Activated CD4-positive, alpha-beta memory T cell treated with anti-CD3 and anti-CD28 coated beads, Interleukin-2, amount 10 ng/mL, durations not matched to agents 7 days and 5 days (primary cell): ENCODE data around the gene AK9. TPM values are rescaled to one million over a fixed set of nuclear protein-coding genes. Genes with fewer than 3 reads are reported as not detected.
A peak's percentile ranks its signal among the peaks of the same experiment; 100 is the strongest.
"Not testable (repeated sequence)": the region's sequence is repeated elsewhere in the genome, so short reads cannot be mapped to it uniquely, and the experiment has no call there.

Experiments used
- CTCF ChIA-PET: fragments of 350-600 bp; sonication (Branson Sonifier 250); formaldehyde crosslinking; loops from one replicate; lab custom pipeline; 2021; ENCODE audit warnings: antibody characterized with exemption, inconsistent platforms; lab: Charles Lee
- POLR2A ChIA-PET: fragments of 350-600 bp; sonication (Branson Sonifier 250); formaldehyde crosslinking; loops from one replicate; lab custom pipeline; 2021; ENCODE audit warnings: antibody characterized with exemption; lab: Charles Lee
- DNase-seq: peaks from one replicate; pipeline ENCODE4 v3.0.0-alpha.2; 2020
- H3K27ac Mint-ChIP-seq: one replicate; pipeline ENCODE4 v1.8.0; 2021; ENCODE audit warnings: mild to moderate bottlenecking, mixed read lengths
- H3K27me3 Mint-ChIP-seq: one replicate; pipeline ENCODE4 v1.8.0; 2021; ENCODE audit warnings: mixed read lengths
- H3K36me3 Mint-ChIP-seq: one replicate; pipeline ENCODE4 v1.8.0; 2021; ENCODE audit warnings: low read depth, mixed read lengths
- H3K4me1 Mint-ChIP-seq: one replicate; pipeline ENCODE4 v1.8.0; 2021; ENCODE audit warnings: mixed read lengths
- H3K4me3 Mint-ChIP-seq: one replicate; pipeline ENCODE4 v1.8.0; 2021; ENCODE audit warnings: mild to moderate bottlenecking, mixed read lengths
- H3K9me3 Mint-ChIP-seq: one replicate; pipeline ENCODE4 v1.8.0; 2021; ENCODE audit warnings: mixed read lengths
- total RNA-seq, 2 experiments: library from RNA; stranded (reverse); gene quantifications; one replicate each; pipeline ENCODE4 v1.2.3, GENCODE V29; 2021

AK9 gene
- total RNA-seq, 2 experiments from 2014 or later: 4.9 to 5.5 TPM

DNA sequence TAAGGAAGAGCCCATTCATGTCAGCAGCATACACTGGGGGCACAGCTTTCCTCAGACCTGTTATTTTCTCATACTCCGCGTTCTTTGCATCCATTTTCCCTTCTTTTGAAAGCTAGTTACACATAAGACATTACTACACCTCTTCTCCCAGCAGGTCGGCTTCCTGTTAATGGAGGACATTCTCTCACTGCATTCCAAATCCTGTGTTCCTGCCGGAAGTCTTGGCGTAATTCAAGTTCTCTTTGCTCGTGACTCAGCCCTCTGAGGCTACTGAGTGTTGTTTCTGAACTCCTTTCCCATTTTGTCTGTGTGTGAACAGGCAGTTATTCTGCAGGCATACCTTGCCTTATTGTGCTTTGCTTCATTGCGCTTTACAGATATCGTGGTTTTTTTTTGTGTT, 110.5 kb downstream of the AK9 start:
- POLR2A ChIA-PET: no interaction called here
- H3K9me3 Mint-ChIP-seq: no peaks in the 10 kb centered on the region

DNA sequence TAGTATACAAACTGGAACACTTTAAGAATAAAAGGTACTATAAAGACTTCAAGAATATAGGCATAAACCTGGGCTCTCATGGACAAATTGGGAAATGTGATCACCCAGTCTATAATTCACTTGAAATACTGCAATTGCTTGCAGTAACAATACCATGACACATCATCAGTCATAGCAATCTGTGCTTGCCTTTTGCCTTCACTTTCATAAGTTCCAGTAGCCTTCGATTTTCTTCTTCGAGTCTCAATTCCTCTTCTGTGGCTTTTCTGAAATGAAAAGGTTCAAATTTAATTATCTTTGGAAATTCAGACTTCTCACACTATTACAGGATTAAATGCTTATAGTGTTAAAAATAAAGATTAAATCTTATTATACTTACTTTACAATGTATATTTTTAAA, 111.6 kb downstream of the AK9 start:
- Mint-ChIP-seq H3K27me3 (no peaks in the 10 kb centered on the region), H3K4me3 (no peak overlapping the region), H3K36me3 (no peaks in the 10 kb centered on the region), H3K9me3 (no peaks in the 10 kb centered on the region), H3K4me1 (no peaks in the 10 kb centered on the region), H3K27ac (no peak overlapping the region)
- ChIA-PET POLR2A (no interaction called here), CTCF (no interaction called here)
- no peak for DNase-seq

More for the DNA sequence above, 110.5 kb downstream of the AK9 start:
- Mint-ChIP-seq H3K36me3 (no peaks in the 10 kb centered on the region), H3K4me3 (no peak overlapping the region), H3K27me3 (no peaks in the 10 kb centered on the region), H3K4me1 (no peaks in the 10 kb centered on the region), H3K27ac (no peak overlapping the region)
- no peak for DNase-seq
- CTCF ChIA-PET: no interaction called here

GRCh38 chr6:109569901-109570300, 121.1 kb downstream of the AK9 start:
- H3K4me3 Mint-ChIP-seq, H3K36me3 Mint-ChIP-seq, H3K27me3 Mint-ChIP-seq, POLR2A ChIA-PET, H3K27ac Mint-ChIP-seq, H3K9me3 Mint-ChIP-seq, DNase-seq, CTCF ChIA-PET, H3K4me1 Mint-ChIP-seq: not testable (repeated sequence)

DNA sequence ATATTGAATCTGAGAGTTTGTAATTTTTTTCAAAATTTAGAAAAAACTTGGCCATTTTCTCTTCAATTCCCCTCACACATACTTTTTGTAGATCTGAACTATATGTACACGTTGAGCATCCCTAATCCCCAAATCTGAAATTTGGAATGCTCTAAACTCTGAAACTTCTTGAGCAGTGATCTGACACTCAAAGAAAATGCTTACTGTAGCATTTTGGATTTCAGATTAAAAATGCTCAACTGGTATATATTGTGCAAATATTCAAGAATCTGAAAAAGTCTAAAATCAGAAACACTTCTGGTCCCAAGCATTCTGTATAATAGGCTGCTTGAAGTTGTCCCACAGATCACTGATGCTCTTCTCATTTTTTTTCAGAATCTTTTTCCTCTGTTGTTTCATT, 129.2 kb downstream of the AK9 start:
- Mint-ChIP-seq H3K4me3 (no peak overlapping the region), H3K9me3 (peaks cover 3% of the 10 kb centered on the region), H3K27ac (no peak overlapping the region), H3K36me3 (no peaks in the 10 kb centered on the region), H3K27me3 (no peaks in the 10 kb centered on the region), H3K4me1 (no peaks in the 10 kb centered on the region)
- CTCF ChIA-PET: no interaction called here
- POLR2A ChIA-PET: no interaction called here
- DNase-seq: no peak

DNA sequence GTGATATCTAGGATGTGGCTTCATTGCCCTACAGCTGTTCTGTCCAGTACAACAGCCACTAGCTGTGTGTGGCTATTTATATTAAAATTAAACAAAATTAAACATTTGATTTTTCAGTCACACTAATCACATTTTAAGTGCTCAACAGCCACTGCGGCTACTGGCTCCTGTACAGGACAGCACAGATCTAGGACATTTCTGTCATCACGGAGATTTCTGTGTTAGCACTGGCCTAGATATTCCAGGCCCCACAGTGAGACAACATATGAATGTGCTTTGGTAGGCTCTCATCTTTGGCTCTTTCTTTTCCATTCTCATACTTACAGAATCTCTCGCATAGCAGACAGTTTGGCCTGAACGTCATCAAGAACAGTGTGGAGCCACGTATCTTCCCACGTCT, 159.6 kb downstream of the AK9 start:
- H3K9me3 Mint-ChIP-seq: no peaks in the 10 kb centered on the region
- H3K4me1 Mint-ChIP-seq: peaks cover 2% of the 10 kb centered on the region
- H3K27me3 Mint-ChIP-seq: peaks cover 2% of the 10 kb centered on the region
- no peaks in the 10 kb centered on the region for H3K36me3 Mint-ChIP-seq
- ChIA-PET CTCF (no interaction called here), POLR2A (interaction anchor here (1.2 kb wide), 1 partner anchor 447 kb away, joined by 3 read pairs; the partner anchor contains the start of gene GPR6)
- DNase-seq: no peak
- no peak overlapping the region for H3K27ac Mint-ChIP-seq
- H3K4me3 Mint-ChIP-seq: no peak overlapping the region

- DNase-seq: no peak
- no peak overlapping the region for H3K27ac Mint-ChIP-seq
- H3K4me1 Mint-ChIP-seq: peaks cover 2% of the 10 kb centered on the region
- peaks cover 5% of the 10 kb centered on the region for H3K36me3 Mint-ChIP-seq
- ChIA-PET POLR2A (interaction anchor here (1.2 kb wide), 1 partner anchor 512 kb away, joined by 3 read pairs; no protein-coding TSS in a partner anchor), CTCF (interaction anchor here (0.6 to 3.1 kb wide), 6 partner anchors 8 to 512 kb away, joined by 3 to 25 read pairs (median 5); no protein-coding TSS in a partner anchor)
- H3K27me3 Mint-ChIP-seq: no peaks in the 10 kb centered on the region
- peaks cover 4% of the 10 kb centered on the region for H3K9me3 Mint-ChIP-seq
- no peak overlapping the region for H3K4me3 Mint-ChIP-seq
These were observed 163.0 kb downstream of the AK9 start for GRCh38 chr6:109527989-109528388.

- Mint-ChIP-seq H3K4me1 (peaks cover 2% of the 10 kb centered on the region), H3K27ac (no peak overlapping the region), H3K4me3 (no peak overlapping the region), H3K27me3 (no peaks in the 10 kb centered on the region), H3K9me3 (peaks cover 4% of the 10 kb centered on the region), H3K36me3 (peaks cover 5% of the 10 kb centered on the region)
- POLR2A ChIA-PET: no interaction called here
- CTCF ChIA-PET: interaction anchor here (1.1 to 3.3 kb wide), 7 partner anchors 11 to 513 kb away, joined by 3 to 25 read pairs (median 6); no protein-coding TSS in a partner anchor
- peak; percentile 53 for DNase-seq
These were observed 163.9 kb downstream of the AK9 start for GRCh38 chr6:109526905-109527628.

DNA sequence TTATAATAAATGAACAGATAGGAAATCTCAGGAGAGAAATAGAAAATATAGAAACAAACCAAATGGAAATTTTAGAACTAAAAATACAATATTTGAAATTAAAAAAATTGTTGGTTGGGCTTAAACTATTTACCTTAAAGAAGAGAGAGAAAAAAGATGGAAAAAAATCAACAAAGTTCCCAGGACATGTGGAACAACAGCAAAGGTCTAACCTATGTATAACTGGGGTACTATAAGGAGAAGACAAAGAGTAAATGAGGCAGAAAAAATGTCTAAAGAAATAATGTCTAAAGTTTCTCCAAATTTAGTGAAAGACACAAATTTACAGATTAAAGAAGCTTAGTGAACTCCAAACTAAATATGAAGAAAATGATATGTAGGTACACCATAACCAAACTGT, 166.9 kb downstream of the AK9 start:
- DNase-seq: no peak
- ChIA-PET POLR2A (no interaction called here), CTCF (interaction anchor here (3.3 kb wide), 1 partner anchor 515 kb away, joined by 25 read pairs; no protein-coding TSS in a partner anchor)
- Mint-ChIP-seq H3K4me1 (peaks cover 5% of the 10 kb centered on the region), H3K27ac (no peak overlapping the region), H3K27me3 (no peaks in the 10 kb centered on the region), H3K9me3 (peaks cover 4% of the 10 kb centered on the region), H3K36me3 (peaks cover 8% of the 10 kb centered on the region), H3K4me3 (no peak overlapping the region)

- ChIA-PET CTCF (interaction anchor here (3.3 kb wide), 1 partner anchor 516 kb away, joined by 25 read pairs; no protein-coding TSS in a partner anchor), POLR2A (no interaction called here)
- Mint-ChIP-seq H3K27ac (no peak overlapping the region), H3K27me3 (no peaks in the 10 kb centered on the region), H3K4me1 (peaks cover 5% of the 10 kb centered on the region), H3K4me3 (no peak overlapping the region), H3K36me3 (peaks cover 8% of the 10 kb centered on the region), H3K9me3 (peaks cover 4% of the 10 kb centered on the region)
- no peak for DNase-seq
These were observed 167.5 kb downstream of the AK9 start for GRCh38 chr6:109523478-109523877.

- DNase-seq: no peak
- Mint-ChIP-seq H3K36me3 (peaks cover 8% of the 10 kb centered on the region), H3K27ac (no peak overlapping the region), H3K27me3 (no peaks in the 10 kb centered on the region), H3K4me1 (peaks cover 13% of the 10 kb centered on the region), H3K9me3 (peaks cover 4% of the 10 kb centered on the region), H3K4me3 (no peak overlapping the region)
- POLR2A ChIA-PET: no interaction called here
- CTCF ChIA-PET: interaction anchor here (2.0 kb wide), 1 partner anchor 519 kb away, joined by 7 read pairs; no protein-coding TSS in a partner anchor
These were observed 169.9 kb downstream of the AK9 start for GRCh38 chr6:109521080-109521479.

DNA sequence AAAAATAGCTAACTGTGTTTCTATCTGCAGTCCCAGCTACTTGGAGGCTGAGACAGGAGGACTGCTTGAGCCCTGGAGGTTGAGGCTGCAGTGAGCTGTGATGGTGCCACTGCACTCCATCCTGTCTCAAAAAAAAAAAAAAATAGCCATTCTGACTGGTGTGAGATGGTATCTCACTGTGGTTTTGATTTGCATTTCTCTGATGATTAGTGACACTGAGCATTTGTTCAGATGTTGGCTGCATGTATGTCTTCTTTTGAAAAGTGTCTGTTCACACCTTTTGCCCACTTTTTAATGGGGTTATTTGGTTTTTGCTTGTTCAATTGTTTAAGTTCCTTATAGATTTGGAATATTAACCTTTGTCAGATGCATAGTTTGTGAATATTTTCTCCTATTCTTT, 171.4 kb downstream of the AK9 start:
- POLR2A ChIA-PET: interaction anchor here (0.6 to 1.8 kb wide), 2 partner anchors 27 to 557 kb away, joined by 3 read pairs; no protein-coding TSS in a partner anchor
- H3K4me1 Mint-ChIP-seq: peaks cover 27% of the 10 kb centered on the region
- CTCF ChIA-PET: interaction anchor here (0.5 to 2.0 kb wide), 4 partner anchors 9 to 520 kb away, joined by 3 to 7 read pairs (median 4); no protein-coding TSS in a partner anchor
- not testable (repeated sequence) for H3K9me3 Mint-ChIP-seq, DNase-seq, H3K27me3 Mint-ChIP-seq, H3K4me3 Mint-ChIP-seq, H3K27ac Mint-ChIP-seq, H3K36me3 Mint-ChIP-seq

- POLR2A ChIA-PET: no interaction called here
- H3K36me3 Mint-ChIP-seq: peaks cover 3% of the 10 kb centered on the region
- CTCF ChIA-PET: no interaction called here
These were observed 174.1 kb downstream of the AK9 start for GRCh38 chr6:109516929-109517328.

GRCh38 chr6:109515781-109516409, 175.1 kb downstream of the AK9 start:
- Mint-ChIP-seq H3K27me3 (no peaks in the 10 kb centered on the region), H3K4me3 (peak overlapping the region; percentile 59), H3K4me1 (peaks cover 35% of the 10 kb centered on the region), H3K36me3 (peaks cover 3% of the 10 kb centered on the region), H3K27ac (peak overlapping the region; percentile 33), H3K9me3 (no peaks in the 10 kb centered on the region)
- ChIA-PET POLR2A (interaction anchor here (0.7 to 1.9 kb wide), 7 partner anchors 9 to 524 kb away, joined by 3 to 12 read pairs (median 4); partner anchors contain the start of gene CD164), CTCF (interaction anchor here (0.5 to 1.6 kb wide), 5 partner anchors 11 to 524 kb away, joined by 3 to 13 read pairs (median 3); no protein-coding TSS in a partner anchor)
- DNase-seq: no peak

More at GRCh38 chr6:109516929-109517328, 174.1 kb downstream of the AK9 start:
- Mint-ChIP-seq H3K4me3 (peak overlapping the region; percentile 17), H3K27me3 (no peaks in the 10 kb centered on the region), H3K9me3 (no peaks in the 10 kb centered on the region), H3K27ac (no peak overlapping the region), H3K4me1 (peaks cover 35% of the 10 kb centered on the region)
- no peak for DNase-seq
